ENCODE results near the gene CASR.
"Not testable (repeated sequence)": the region's sequence is repeated elsewhere in the genome, so short reads cannot be mapped to it uniquely, and the experiment has no call there.

The CASR gene

GRCh38 chr3:122164983-122165382 lies 18.5 kb upstream of the CASR start:
- not testable (repeated sequence) for H3K27ac ChIP-seq (ENCODE audit: low read depth, low read length); H2BK5ac ChIP-seq (ENCODE audit: low read depth, low read length, poor library complexity); H4K91ac ChIP-seq (ENCODE audit: low read depth, low read length); H3K36me3 ChIP-seq (ENCODE audit: control insufficient read depth in 1 of 2, insufficient read depth in 2 of 2, low read length in 2 of 2); H3K79me1 ChIP-seq (ENCODE audit: low read length); H3K4me1 ChIP-seq (ENCODE audit: control insufficient read depth in 1 of 2, insufficient read depth in 2 of 2, low read length in 2 of 2); H3K23ac ChIP-seq (ENCODE audit: low read length); H2BK120ac ChIP-seq (ENCODE audit: insufficient read depth, low read length, poor library complexity); DNase-seq; H3K79me2 ChIP-seq (ENCODE audit: control insufficient read depth, insufficient read depth, low read length, poor library complexity); H3K4ac ChIP-seq (ENCODE audit: low read depth, low read length); H4K12ac ChIP-seq (ENCODE audit: low read depth, low read length); H3K18ac ChIP-seq (ENCODE audit: low read length); H2AK5ac ChIP-seq (ENCODE audit: low read length); H2BK12ac ChIP-seq (ENCODE audit: low read length); H4K8ac ChIP-seq (ENCODE audit: low read depth, low read length); H3K27me3 ChIP-seq (ENCODE audit: insufficient read depth, low read length); H2AFZ ChIP-seq (ENCODE audit: insufficient read depth, low read length, poor library complexity); H3K4me3 ChIP-seq (ENCODE audit: low read depth, low read length); H3K9ac ChIP-seq (ENCODE audit: low read length); H3K14ac ChIP-seq (ENCODE audit: low read length); H3K4me2 ChIP-seq (ENCODE audit: low read length); H3K9me3 ChIP-seq (ENCODE audit: insufficient read depth, low read depth, low read length)
- WGBS (ENCODE audit: extremely low coverage, insufficient coverage, insufficient read length) = no CpG with 5 or more reads among the region's 31 CpGs

GRCh38 chr3:122167630-122168029 lies 15.8 kb upstream of the CASR start:
- no peak overlapping the region for H3K4ac ChIP-seq (ENCODE audit: low read depth, low read length)
- no peak overlapping the region for H2BK120ac ChIP-seq (ENCODE audit: insufficient read depth, low read length, poor library complexity)
- no peaks in the 10 kb centered on the region for H3K79me2 ChIP-seq (ENCODE audit: control insufficient read depth, insufficient read depth, low read length, poor library complexity)
- H4K8ac ChIP-seq (ENCODE audit: low read depth, low read length) = no peak overlapping the region
- no peak overlapping the region for H3K9ac ChIP-seq (ENCODE audit: low read length)
- no peak overlapping the region for H3K4me2 ChIP-seq (ENCODE audit: low read length)
- H4K12ac ChIP-seq (ENCODE audit: low read depth, low read length) = no peak overlapping the region
- H3K18ac ChIP-seq (ENCODE audit: low read length) = no peak overlapping the region
- no peaks in the 10 kb centered on the region for H3K36me3 ChIP-seq (ENCODE audit: control insufficient read depth in 1 of 2, insufficient read depth in 2 of 2, low read length in 2 of 2)
- peak; percentile 90 to 94 for DNase-seq
- no peak overlapping the region for H4K91ac ChIP-seq (ENCODE audit: low read depth, low read length)
- no peak overlapping the region for H2BK5ac ChIP-seq (ENCODE audit: low read depth, low read length, poor library complexity)
- no peaks in the 10 kb centered on the region for H3K27me3 ChIP-seq (ENCODE audit: insufficient read depth, low read length)
- H3K14ac ChIP-seq (ENCODE audit: low read length) = no peak overlapping the region
- no peak overlapping the region for H3K4me3 ChIP-seq (ENCODE audit: low read depth, low read length)
- H2AFZ ChIP-seq (ENCODE audit: insufficient read depth, low read length, poor library complexity) = no peak overlapping the region
- no peak overlapping the region for H2BK12ac ChIP-seq (ENCODE audit: low read length)
- H3K27ac ChIP-seq (ENCODE audit: low read depth, low read length) = no peak overlapping the region
- H3K4me1 ChIP-seq (ENCODE audit: control insufficient read depth in 1 of 2, insufficient read depth in 2 of 2, low read length in 2 of 2) = no peaks in the 10 kb centered on the region
- H2AK5ac ChIP-seq (ENCODE audit: low read length) = no peak overlapping the region
- H3K79me1 ChIP-seq (ENCODE audit: low read length) = no peaks in the 10 kb centered on the region
- no peak overlapping the region for H3K23ac ChIP-seq (ENCODE audit: low read length)
- peaks cover 6% of the 10 kb centered on the region for H3K9me3 ChIP-seq (ENCODE audit: insufficient read depth, low read depth, low read length)

GRCh38 chr3:122168044-122168443 lies 15.4 kb upstream of the CASR start:
- no peaks in the 10 kb centered on the region for H3K27me3 ChIP-seq (ENCODE audit: insufficient read depth, low read length)
- no peak overlapping the region for H2AFZ ChIP-seq (ENCODE audit: insufficient read depth, low read length, poor library complexity)
- no peak overlapping the region for H3K14ac ChIP-seq (ENCODE audit: low read length)
- no peak overlapping the region for H4K91ac ChIP-seq (ENCODE audit: low read depth, low read length)
- H3K23ac ChIP-seq (ENCODE audit: low read length) = no peak overlapping the region
- no peak overlapping the region for H2BK5ac ChIP-seq (ENCODE audit: low read depth, low read length, poor library complexity)
- H3K36me3 ChIP-seq (ENCODE audit: control insufficient read depth in 1 of 2, insufficient read depth in 2 of 2, low read length in 2 of 2) = no peaks in the 10 kb centered on the region
- WGBS (ENCODE audit: extremely low coverage, insufficient coverage, insufficient read length) = no CpG with 5 or more reads among the region's 3 CpGs
- H3K4me1 ChIP-seq (ENCODE audit: control insufficient read depth in 1 of 2, insufficient read depth in 2 of 2, low read length in 2 of 2) = no peaks in the 10 kb centered on the region
- H3K4me2 ChIP-seq (ENCODE audit: low read length) = no peak overlapping the region
- H3K18ac ChIP-seq (ENCODE audit: low read length) = no peak overlapping the region
- no peak for DNase-seq
- H3K4ac ChIP-seq (ENCODE audit: low read depth, low read length) = no peak overlapping the region
- no peak overlapping the region for H2AK5ac ChIP-seq (ENCODE audit: low read length)
- H3K27ac ChIP-seq (ENCODE audit: low read depth, low read length) = no peak overlapping the region
- H2BK12ac ChIP-seq (ENCODE audit: low read length) = no peak overlapping the region
- no peak overlapping the region for H2BK120ac ChIP-seq (ENCODE audit: insufficient read depth, low read length, poor library complexity)
- H4K12ac ChIP-seq (ENCODE audit: low read depth, low read length) = no peak overlapping the region
- H3K4me3 ChIP-seq (ENCODE audit: low read depth, low read length) = no peak overlapping the region
- no peaks in the 10 kb centered on the region for H3K79me2 ChIP-seq (ENCODE audit: control insufficient read depth, insufficient read depth, low read length, poor library complexity)
- H3K79me1 ChIP-seq (ENCODE audit: low read length) = no peaks in the 10 kb centered on the region
- no peak overlapping the region for H4K8ac ChIP-seq (ENCODE audit: low read depth, low read length)
- H3K9me3 ChIP-seq (ENCODE audit: insufficient read depth, low read depth, low read length) = peaks cover 6% of the 10 kb centered on the region
- H3K9ac ChIP-seq (ENCODE audit: low read length) = no peak overlapping the region

GRCh38 chr3:122169911-122170310 lies 13.6 kb upstream of the CASR start:
- Histone ChIP-seq H3K9me3 (ENCODE audit: insufficient read depth, low read depth, low read length) (peaks cover 8% of the 10 kb centered on the region), H3K79me2 (ENCODE audit: control insufficient read depth, insufficient read depth, low read length, poor library complexity) (no peaks in the 10 kb centered on the region), H4K12ac (ENCODE audit: low read depth, low read length) (no peak overlapping the region), H2AK5ac (ENCODE audit: low read length) (no peak overlapping the region), H4K91ac (ENCODE audit: low read depth, low read length) (no peak overlapping the region), H2BK12ac (ENCODE audit: low read length) (no peak overlapping the region), H2AFZ (ENCODE audit: insufficient read depth, low read length, poor library complexity) (no peak overlapping the region), H3K27ac (ENCODE audit: low read depth, low read length) (no peak overlapping the region), H4K8ac (ENCODE audit: low read depth, low read length) (no peak overlapping the region), H3K14ac (ENCODE audit: low read length) (no peak overlapping the region), H3K79me1 (ENCODE audit: low read length) (no peaks in the 10 kb centered on the region), H3K9ac (ENCODE audit: low read length) (no peak overlapping the region), H3K4me2 (ENCODE audit: low read length) (no peak overlapping the region), H3K18ac (ENCODE audit: low read length) (no peak overlapping the region), H3K4me3 (ENCODE audit: low read depth, low read length) (no peak overlapping the region), H3K23ac (ENCODE audit: low read length) (no peak overlapping the region), H3K27me3 (ENCODE audit: insufficient read depth, low read length) (no peaks in the 10 kb centered on the region), H3K4me1 (ENCODE audit: control insufficient read depth in 1 of 2, insufficient read depth in 2 of 2, low read length in 2 of 2) (no peaks in the 10 kb centered on the region), H3K36me3 (ENCODE audit: control insufficient read depth in 1 of 2, insufficient read depth in 2 of 2, low read length in 2 of 2) (no peaks in the 10 kb centered on the region), H3K4ac (ENCODE audit: low read depth, low read length) (no peak overlapping the region), H2BK5ac (ENCODE audit: low read depth, low read length, poor library complexity) (no peak overlapping the region), H2BK120ac (ENCODE audit: insufficient read depth, low read length, poor library complexity) (no peak overlapping the region)
- no CpG with 5 or more reads among the region's 3 CpGs for WGBS (ENCODE audit: extremely low coverage, insufficient coverage, insufficient read length)
- peak; percentile 91 to 95 for DNase-seq

Data from trophoblast cell (in vitro differentiated cells and primary cell).